NCI-H345 (cell line): ENCODE data around the gene SLC25A13.
A peak's percentile ranks its signal among the peaks of the same experiment; 100 is the strongest.

Source experiments
- DNase-seq: peaks from one replicate; lab custom pipeline; 2025; lab: John Stamatoyannopoulos, UW

Gene SLC25A13

DNA sequence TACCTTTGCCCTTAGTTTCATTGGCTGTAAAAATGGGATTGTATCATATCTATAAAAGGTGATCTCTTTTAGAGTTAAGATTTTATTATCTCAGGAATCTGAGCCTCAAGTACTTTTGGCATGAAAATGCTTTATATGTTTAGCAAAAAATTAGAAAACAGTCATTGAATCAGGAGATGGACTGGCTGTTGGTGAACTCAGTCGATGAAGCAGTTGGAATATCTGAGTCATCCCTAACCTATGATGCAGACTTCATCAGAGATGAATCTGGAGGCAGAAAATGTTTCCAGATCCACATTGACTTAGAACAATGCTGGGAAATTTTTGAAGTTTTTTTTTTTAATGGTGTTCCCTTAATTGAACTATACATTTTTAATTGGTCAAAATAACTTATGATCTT, 228.5 kb downstream of the SLC25A13 start:
- no peak for DNase-seq

DNA sequence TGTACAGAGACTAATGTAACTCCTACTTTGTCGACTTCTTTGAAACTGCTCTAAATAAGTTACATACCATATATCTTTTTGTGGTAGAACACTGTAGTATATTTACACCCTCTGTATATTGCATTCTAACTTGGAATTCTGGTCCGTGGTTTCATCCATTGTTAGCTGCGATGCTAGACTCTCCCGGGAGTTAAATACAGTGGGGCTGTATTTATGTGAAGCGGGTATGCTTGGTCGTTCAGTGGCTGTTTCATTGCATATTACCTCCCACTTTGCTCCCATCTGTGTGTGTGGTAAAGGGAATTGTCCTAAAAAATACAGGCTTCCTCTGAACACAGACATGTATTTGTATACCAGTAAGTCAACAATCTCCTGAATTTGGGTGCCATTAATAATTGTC, 231.1 kb downstream of the SLC25A13 start:
- no peak for DNase-seq

DNA sequence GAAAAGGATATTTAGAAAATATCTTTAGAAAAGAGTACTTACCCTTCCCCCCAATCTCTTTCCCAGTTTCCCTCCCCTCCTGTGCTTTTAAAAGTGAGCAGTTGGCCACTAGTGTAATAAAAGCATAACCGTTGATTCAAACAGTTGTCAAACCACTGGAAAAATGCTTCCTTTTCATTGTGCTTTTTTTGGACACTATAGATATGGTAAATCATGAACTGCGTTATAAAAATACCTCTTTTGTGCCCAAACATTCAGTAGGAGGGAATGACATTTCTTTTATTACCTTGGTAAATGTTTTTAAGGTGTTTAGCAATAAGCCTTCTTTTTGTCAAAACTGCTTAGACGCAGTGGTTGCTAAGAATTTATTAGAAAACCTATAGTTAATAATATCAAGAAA, 232.4 kb downstream of the SLC25A13 start:
- DNase-seq = no peak

DNA sequence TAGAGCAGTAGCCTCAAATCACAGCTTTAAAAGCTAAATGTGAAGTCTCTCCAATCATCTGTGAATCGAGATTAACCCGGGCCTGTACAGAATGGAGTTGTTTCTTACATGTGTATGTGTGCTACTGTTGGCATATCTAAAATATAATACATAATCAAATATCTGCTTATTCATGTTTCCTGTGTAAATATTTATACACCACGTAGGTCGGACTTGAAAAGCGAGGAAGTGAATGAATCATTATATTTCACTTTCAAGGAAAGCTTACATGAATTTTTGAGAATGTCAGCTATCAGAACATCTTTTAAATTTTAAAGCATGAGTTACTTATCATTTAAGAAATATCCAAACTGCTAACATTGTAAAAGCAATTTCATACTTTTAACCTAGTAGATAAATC, 233.3 kb downstream of the SLC25A13 start:
- DNase-seq = no peak

DNA sequence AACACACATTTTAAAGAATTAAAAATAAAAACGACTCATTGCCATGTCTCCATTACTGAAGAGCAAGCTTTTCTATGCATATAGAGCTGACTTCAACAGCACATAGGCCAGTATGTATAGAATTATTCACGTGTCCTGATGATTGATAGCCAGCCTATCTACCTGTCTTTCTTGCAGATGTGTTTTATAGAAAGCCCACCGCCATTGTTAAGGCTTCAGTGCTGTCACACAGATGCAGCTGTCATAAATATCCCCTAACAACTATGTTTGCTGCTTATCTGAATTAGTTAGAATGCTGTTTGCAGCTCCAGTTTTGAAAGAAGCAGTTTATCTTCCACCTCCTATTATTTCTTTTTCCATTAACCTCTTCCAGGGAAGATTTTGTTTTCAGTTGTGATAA, 235.9 kb downstream of the SLC25A13 start:
- peak; percentile 18 for DNase-seq

DNA sequence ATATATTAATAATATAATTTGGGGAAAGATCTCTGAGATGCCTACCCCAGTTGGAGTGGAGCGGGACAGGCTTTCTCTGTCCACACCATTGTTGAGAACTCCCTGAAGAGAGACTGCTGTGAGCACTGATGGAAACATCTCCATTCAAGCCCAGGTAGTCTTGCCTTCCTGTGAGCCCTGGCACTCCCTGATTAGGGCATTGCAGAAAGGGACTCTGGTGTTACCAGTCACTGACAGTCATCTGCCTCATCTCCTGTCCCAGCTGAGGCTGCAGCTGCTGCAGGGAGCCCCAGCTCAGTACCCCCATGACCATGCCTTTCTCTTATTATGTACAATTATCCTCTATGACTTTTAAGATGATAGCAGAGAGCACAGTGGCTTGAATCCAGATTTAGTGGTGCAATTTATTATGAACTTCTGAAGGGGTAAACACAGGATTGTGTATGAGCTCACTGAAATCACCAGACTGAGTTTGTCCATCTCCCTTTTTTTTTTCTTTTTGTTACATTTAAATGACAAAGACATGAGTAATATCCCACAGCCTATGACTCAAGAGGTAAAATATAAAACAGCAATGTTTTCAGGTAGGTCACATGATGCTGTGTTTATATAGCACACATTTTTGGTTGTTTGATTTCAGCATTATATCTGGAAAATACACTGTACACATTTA, 236.9 kb downstream of the SLC25A13 start:
- DNase-seq = peak; percentile 26

DNA sequence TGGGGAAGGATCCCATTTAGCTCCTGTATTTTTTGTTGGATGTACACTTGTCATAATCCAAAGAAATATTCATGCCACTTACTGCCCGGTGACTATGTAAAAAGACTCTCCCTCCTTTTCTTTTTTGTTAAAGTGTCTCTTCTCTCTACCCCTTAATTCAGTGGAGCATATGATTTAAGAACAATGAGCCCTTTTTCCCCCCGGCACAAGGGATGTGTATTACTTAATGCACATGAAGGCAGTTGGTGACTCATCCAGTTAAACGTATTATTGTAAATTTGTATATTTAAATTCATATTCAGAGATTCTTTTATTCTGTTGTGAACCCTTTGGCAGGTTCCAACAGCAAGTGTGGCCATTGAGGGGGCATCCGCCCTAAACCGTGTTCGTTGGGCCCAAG, 241.9 kb downstream of the SLC25A13 start:
- DNase-seq = no peak

DNA sequence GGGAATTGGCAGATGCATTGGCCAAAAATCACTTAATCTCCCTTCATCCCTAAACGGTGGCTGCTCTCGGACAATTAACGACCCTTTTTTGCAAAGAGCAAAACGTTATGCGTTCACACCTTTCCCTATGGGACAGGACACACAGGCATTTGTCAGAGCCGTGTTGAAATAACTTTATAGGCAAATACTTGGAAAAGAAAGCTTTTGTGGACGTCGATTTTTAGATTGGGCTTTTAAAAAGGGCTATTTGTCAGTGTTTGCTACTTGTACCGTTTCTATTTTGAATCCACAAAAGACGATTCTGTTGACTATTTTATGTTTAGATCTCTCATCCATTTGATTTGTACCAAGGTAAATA, 245.6 kb downstream of the SLC25A13 start:
- DNase-seq = no peak

DNA sequence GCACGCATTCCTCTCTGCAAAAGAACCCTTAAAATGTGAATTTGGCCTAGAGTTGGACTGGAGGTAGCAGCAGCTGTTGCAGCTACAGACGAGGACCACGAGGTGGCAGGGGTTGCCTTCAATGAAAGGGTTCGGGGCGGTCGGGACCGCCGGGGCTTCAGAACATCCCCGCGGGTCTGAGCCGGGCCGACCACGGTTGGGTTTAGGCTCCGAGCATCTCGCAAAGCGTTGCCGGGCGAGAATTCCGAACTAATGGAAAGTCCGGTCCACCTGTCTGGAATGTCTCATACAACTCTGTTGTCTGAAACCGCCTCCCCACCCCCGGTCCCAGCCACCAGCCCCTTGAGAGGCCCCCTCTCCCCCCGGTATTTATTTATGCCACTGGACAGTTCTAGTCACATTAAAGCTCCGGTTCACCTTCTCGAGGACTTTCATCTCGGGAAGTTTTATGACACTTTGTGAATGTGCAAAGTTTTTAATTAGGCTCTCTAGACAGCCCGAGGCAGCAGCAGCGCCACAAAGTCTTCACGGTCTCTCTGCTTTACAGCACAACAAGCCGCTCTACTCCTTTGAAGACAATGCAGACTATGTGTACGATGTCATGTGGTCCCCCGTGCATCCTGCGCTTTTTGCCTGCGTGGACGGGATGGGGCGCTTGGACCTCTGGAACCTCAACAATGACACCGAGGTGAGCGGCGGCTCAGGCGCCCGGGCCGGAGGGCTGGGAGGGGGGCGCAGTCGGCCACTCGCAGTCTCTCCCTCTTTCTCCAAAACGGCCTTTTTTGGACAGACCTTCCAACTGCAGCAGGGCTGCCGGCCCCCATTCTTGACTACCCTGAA, 246.2 kb downstream of the SLC25A13 start:
- DNase-seq = peak; percentile 85

DNA sequence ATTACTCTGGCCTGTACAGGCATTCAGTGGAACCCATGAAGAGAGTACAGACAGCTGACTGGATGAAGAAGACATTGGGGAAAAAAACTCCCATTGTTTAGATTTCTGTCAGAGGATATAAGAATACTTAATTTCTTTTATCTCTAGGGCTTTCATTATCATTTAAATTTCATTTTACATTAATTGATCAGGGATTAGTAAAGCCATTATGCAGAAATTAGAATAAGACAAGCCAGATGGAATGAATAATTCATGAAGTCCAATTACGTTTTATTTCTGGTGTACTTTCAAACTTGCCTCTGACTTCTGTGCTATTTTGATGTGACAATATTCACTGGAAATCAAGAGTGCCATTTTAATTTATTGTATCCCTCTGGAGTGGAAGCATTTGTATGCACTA, 247.0 kb downstream of the SLC25A13 start:
- no peak for DNase-seq
